Ovary (tissue), 9 donors: Measurements from ENCODE around the gene ANXA9. TPM values are rescaled to one million over a fixed set of nuclear protein-coding genes. Genes with fewer than 3 reads are reported as not detected.

Experiments used
- DNase-seq, 5 donors: peaks; one replicate each; pipeline ENCODE4 v3.0.0-alpha.2; 2019 to 2020
- H3K27ac ChIP-seq, 2 donors: fragments of 200-600 bp; one replicate each; pipeline versions ENCODE4 v1.5.1 to v1.8.0; 2019 to 2022
- H3K27me3 ChIP-seq: fragments of 200-600 bp; one replicate; pipeline ENCODE4 v1.8.0; 2022
- H3K36me3 ChIP-seq: fragments of 200-600 bp; sonication (generic); one replicate; pipeline ENCODE4 v1.5.1; 2019
- H3K4me1 ChIP-seq: one replicate; pipeline ENCODE4 v1.8.1; 2013; ENCODE audit warnings: mild to moderate bottlenecking, moderate library complexity; ENCODE audit not compliant: insufficient read depth
- H3K4me3 ChIP-seq: fragments of 200-600 bp; sonication (generic); one replicate; pipeline ENCODE4 v1.5.1; 2017
- H3K9me3 ChIP-seq, 2 donors: fragments of 200-600 bp in 1 of 2; sonication (generic) in 1 of 2; one replicate each; pipeline versions ENCODE4 v1.5.1 to v1.8.1; 2013 to 2019; ENCODE audit warnings: mild to moderate bottlenecking in 1 of 2, moderate library complexity in 1 of 2
- EP300 ChIP-seq: sonication (generic); formaldehyde crosslinking; IDR thresholded peaks from one replicate; pipeline ENCODE4 v1.6.1; 2017; ENCODE audit warnings: antibody characterized with exemption
- POLR2A ChIP-seq: fragments of 450-650 bp; IDR thresholded peaks from one replicate; pipeline ENCODE4 v1.6.1; 2017; ENCODE audit warnings: antibody characterized with exemption, mild to moderate bottlenecking, moderate library complexity
- WGBS, 3 donors: extraction: QIAGEN DNeasy Blood & Tissue Kit in 1 of 3; methylation state at CpG; one replicate each; pipeline versions ENCODE4 v1.1.5 to v1.1.7; 2013 to 2017; 5-methylcytosine and 5-hydroxymethylcytosine counted together
- intact Hi-C, 4 donors: fragments of 100-400 bp; cut with DNase I; formaldehyde crosslinking; loops; one replicate each; pipeline versions ENCODE4 v1.11.0 to v1.15.1; 2022 to 2023
- polyA plus RNA-seq, 2 donors: library from polyadenylated mRNA; stranded (reverse); fragments of 200-250 nt in 1 of 2; fragments of 350-450 nt in 1 of 2; fragmentation: Illumina TruSeq in 1 of 2; extraction: RNeasy Lipid Tissue Mini Kit (QIAGEN cat#74804) in 1 of 2; gene quantifications; one replicate each; pipeline ENCODE4 v1.2.3, GENCODE V29; 2013 to 2014
- total RNA-seq, 7 donors: library from RNA; depleted of rRNA in 2 of 7; stranded (reverse); fragments of >200 nt in 2 of 7; fragmentation: NEBNext Ultra II Directional in 3 of 7; extraction: Animal tissue kit (Norgen Biotek cat#: 25700) in 3 of 7; gene quantifications; one replicate each; pipeline versions ENCODE4 v1.1.0 to v1.2.4, GENCODE V29; 2016 to 2023
- TF ChIP-seq, protein P1 (sequence below), 3 donors: fragments of 450-650 bp in 2 of 3; fragments of 200-600 bp in 1 of 3; IDR thresholded peaks; one replicate each; pipeline versions ENCODE4 v1.5.1 to v1.8.0; 2016 to 2022; ENCODE audit warnings: antibody characterized with exemption in 3 of 3, mild to moderate bottlenecking in 1 of 3
- donor health status: DM: no; HTN: no; CAD: no; lungs with moderate emphysema.
- donor health status: DM: no; HTN: no; CAD: no.
- donor health status: Bipolar disorder and iron deficiency.
- donor health status: DM: yes; HTN: yes; CAD: no.
- donor health status: DM: no; HTN: no; CAD: no.
- donor health status: DM: yes; HTN: yes; CAD: no.

The ANXA9 gene
- total and polyA plus RNA-seq, 9 donors = 0.24 to 6.9 (median 0.79) TPM

DNA sequence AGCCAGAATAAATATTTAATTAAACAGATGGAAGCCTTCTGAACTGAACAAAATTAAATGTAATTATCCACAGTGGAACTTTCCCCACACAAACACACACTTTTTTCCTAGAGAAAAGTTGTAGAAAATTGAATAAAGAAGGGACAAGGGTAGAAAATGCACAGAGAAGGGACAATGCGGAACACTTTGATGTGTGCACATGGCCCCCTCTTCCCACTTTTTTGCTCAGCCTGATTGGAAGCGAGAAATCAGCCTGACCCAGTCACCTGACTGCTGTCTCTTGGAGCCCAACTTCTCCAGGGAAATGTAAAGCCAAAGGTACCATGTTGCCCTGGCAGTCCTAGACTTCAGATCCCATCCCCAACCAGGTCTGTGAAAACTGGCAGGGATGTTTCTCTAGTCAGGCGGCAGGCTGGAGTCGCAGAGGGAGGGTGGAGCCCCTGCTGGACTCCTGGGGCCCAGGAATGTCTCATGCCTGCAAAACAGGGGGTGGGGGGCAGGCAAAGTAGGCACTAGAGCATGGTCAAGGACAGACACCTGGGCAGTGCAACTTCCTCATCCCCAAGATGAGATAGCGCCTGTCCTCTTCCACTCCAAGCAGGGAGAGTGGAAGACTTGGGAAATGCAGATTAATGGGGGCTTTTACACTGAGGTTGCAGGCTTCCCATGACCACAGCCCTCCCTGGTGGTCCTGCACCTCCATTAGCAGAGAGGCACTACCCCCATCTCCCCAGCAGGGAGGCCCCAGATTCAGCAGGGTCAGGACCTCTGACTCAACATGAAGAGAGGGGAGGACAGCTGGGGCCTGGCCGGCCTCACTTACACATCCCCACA lies 10.3 kb upstream of the ANXA9 start:
- Histone ChIP-seq H3K4me1 (peaks cover 27% of the 10 kb centered on the region), H3K4me3 (peak overlapping the region; percentile 4)

DNA sequence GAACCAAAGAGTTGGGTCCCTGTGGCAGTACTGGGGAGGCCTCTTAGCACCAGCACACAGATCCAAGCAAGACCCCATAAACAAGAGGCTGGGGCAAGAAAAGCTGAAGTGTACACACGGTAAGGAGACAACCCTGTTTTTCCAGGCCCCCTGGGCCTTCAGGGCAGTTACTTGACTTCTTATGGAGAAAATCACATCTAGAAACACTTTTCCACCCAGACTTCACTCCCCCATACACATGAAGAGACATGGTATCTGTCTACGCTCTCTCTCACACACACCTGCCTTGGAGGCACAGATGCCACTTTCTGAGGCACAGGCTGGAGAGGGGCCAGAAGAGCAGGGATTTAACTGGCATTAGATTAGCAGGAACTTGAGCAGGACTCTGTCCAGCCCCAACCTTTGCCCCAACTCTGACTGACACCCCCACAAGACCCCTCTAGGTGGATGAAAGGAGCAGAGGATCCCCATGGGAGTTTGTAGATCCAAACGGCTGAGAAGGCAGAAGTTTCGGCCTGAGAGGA lies 9.6 kb upstream of the ANXA9 start:
- peak in 1 of 5 donors; percentile 24 for DNase-seq
- TF ChIP-seq, protein P1, sequence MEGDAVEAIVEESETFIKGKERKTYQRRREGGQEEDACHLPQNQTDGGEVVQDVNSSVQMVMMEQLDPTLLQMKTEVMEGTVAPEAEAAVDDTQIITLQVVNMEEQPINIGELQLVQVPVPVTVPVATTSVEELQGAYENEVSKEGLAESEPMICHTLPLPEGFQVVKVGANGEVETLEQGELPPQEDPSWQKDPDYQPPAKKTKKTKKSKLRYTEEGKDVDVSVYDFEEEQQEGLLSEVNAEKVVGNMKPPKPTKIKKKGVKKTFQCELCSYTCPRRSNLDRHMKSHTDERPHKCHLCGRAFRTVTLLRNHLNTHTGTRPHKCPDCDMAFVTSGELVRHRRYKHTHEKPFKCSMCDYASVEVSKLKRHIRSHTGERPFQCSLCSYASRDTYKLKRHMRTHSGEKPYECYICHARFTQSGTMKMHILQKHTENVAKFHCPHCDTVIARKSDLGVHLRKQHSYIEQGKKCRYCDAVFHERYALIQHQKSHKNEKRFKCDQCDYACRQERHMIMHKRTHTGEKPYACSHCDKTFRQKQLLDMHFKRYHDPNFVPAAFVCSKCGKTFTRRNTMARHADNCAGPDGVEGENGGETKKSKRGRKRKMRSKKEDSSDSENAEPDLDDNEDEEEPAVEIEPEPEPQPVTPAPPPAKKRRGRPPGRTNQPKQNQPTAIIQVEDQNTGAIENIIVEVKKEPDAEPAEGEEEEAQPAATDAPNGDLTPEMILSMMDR (IDR thresholded peaks at IDR 0.05) = no peak
- TF ChIP-seq POLR2A = no peak
- no peak for TF ChIP-seq EP300
- H3K27me3 ChIP-seq = no peaks in the 10 kb centered on the region
- intact Hi-C loops = loop anchor here in 2 of 4 donors (5.0 to 10.0 kb wide), 3 partner anchors 48 to 410 kb away; partner anchors contain the start of genes ENSA (in 1 of the 2) and SETDB1 (in 1 of the 2)
- WGBS, 3 donors = 51 to 59% (median 56%) methylated on average over 4 of the region's 4 CpGs
- peaks cover 27% of the 10 kb centered on the region for H3K4me1 ChIP-seq
- H3K27ac ChIP-seq = peak overlapping the region in 1 of 2 donors; percentile 74
- no peaks in the 10 kb centered on the region for H3K9me3 ChIP-seq
- peak overlapping the region; percentile 4 for H3K4me3 ChIP-seq
- no peaks in the 10 kb centered on the region for H3K36me3 ChIP-seq

More for the DNA sequence above, 10.3 kb upstream of the ANXA9 start:
- intact Hi-C loops = loop anchor here in 2 of 4 donors (5.0 to 10.0 kb wide), 3 partner anchors 47 to 409 kb away; partner anchors contain the start of genes ENSA (in 1 of the 2) and SETDB1 (in 1 of the 2)
- peak in 1 of 5 donors; percentile 26 for DNase-seq
- Histone ChIP-seq H3K27me3 (no peaks in the 10 kb centered on the region), H3K27ac (peak overlapping the region; percentile 50 to 74), H3K36me3 (no peaks in the 10 kb centered on the region), H3K9me3 (no peaks in the 10 kb centered on the region)
- no peak for TF ChIP-seq POLR2A
- TF ChIP-seq EP300 = no peak
- TF ChIP-seq, protein P1 (IDR thresholded peaks at IDR 0.05) = no peak
- 63 to 65% (median 64%) methylated on average over 6 of the region's 6 CpGs for WGBS, 3 donors

GRCh38 chr1:150973258-150973835 lies 8.7 kb upstream of the ANXA9 start:
- TF ChIP-seq, protein P1 (IDR thresholded peaks at IDR 0.05) = no peak
- TF ChIP-seq EP300 (no peak), POLR2A (no peak)
- no peaks in the 10 kb centered on the region for H3K27me3 ChIP-seq
- H3K4me1 ChIP-seq = peaks cover 27% of the 10 kb centered on the region
- intact Hi-C loops = loop anchor here in 2 of 4 donors (5.0 to 10.0 kb wide), 3 partner anchors 49 to 411 kb away; partner anchors contain the start of genes ENSA (in 1 of the 2) and SETDB1 (in 1 of the 2)
- H3K36me3 ChIP-seq = no peaks in the 10 kb centered on the region
- peak overlapping the region; percentile 84 to 96 for H3K27ac ChIP-seq
- H3K4me3 ChIP-seq = peak overlapping the region; percentile 74
- WGBS, 3 donors = 10 to 14% (median 12%) methylated on average over 15 of the region's 15 CpGs
- no peaks in the 10 kb centered on the region for H3K9me3 ChIP-seq
- peak; percentile 25 to 58 (median 41) for DNase-seq

DNA sequence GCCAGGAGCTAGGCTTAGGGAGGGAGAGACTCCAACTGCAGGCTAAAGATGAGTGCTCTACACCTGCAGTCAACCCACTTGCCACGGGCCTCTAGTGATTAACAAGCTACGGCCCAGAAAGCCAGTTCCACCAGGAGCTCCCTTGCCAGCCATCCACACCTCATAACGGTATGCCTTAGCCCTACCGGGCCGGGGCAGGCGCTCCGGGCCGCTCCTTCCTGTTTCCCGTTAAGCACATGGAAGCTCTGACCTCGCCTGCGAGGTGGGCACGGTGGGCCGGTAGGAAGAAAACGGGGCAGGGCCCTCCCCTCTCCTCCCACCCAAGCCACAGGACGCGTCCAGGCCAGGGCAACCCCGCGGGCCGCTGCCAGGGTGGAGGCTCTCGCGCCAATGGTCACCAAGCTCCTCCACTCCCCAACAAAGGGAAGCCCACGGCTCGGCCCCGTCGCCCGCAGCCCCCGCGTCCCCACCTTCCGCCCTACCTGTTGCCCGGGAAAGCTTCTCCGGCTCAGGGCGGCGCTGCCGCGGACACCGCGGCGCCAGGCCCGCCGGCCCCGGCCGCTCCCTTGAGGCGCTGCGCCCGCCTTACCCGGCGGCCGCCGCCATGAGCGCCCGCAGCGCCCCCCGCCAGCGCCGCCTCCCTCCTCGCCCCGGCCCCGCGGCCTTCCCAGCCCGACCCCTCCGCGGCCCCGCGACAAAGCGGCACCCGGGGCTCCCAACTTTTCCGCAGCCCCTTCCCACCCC lies 8.1 kb upstream of the ANXA9 start:
- H3K4me1 ChIP-seq = peaks cover 28% of the 10 kb centered on the region
- H3K9me3 ChIP-seq = no peaks in the 10 kb centered on the region
- no peaks in the 10 kb centered on the region for H3K36me3 ChIP-seq
- 1% methylated on average over 30 to 67 of the region's 67 CpGs for WGBS, 3 donors
- H3K27ac ChIP-seq = peak overlapping the region; percentile 84 to 96
- peak overlapping the region; percentile 74 for H3K4me3 ChIP-seq
- TF ChIP-seq EP300 (no peak), POLR2A (no peak)
- TF ChIP-seq, protein P1 (IDR thresholded peaks at IDR 0.05) = no peak
- peak; percentile 45 to 71 (median 57) for DNase-seq
- intact Hi-C loops = loop anchor here in 2 of 4 donors (5.0 to 10.0 kb wide), 3 partner anchors 49 to 412 kb away; partner anchors contain the start of genes ENSA (in 1 of the 2) and SETDB1 (in 1 of the 2)
- no peaks in the 10 kb centered on the region for H3K27me3 ChIP-seq
